Ovary (tissue), 9 donors: Measurements from ENCODE around the gene FAM171A2. TPM values are rescaled to one million over a fixed set of nuclear protein-coding genes. Genes with fewer than 3 reads are reported as not detected.

Experiments used
- DNase-seq, 5 donors: peaks; one replicate each; pipeline ENCODE4 v3.0.0-alpha.2; 2019 to 2020
- H3K27ac ChIP-seq, 2 donors: fragments of 200-600 bp; one replicate each; pipeline versions ENCODE4 v1.5.1 to v1.8.0; 2019 to 2022
- H3K27me3 ChIP-seq: fragments of 200-600 bp; one replicate; pipeline ENCODE4 v1.8.0; 2022
- H3K36me3 ChIP-seq: fragments of 200-600 bp; sonication (generic); one replicate; pipeline ENCODE4 v1.5.1; 2019
- H3K4me1 ChIP-seq: one replicate; pipeline ENCODE4 v1.8.1; 2013; ENCODE audit warnings: mild to moderate bottlenecking, moderate library complexity; ENCODE audit not compliant: insufficient read depth
- H3K4me3 ChIP-seq: fragments of 200-600 bp; sonication (generic); one replicate; pipeline ENCODE4 v1.5.1; 2017
- H3K9me3 ChIP-seq, 2 donors: fragments of 200-600 bp in 1 of 2; sonication (generic) in 1 of 2; one replicate each; pipeline versions ENCODE4 v1.5.1 to v1.8.1; 2013 to 2019; ENCODE audit warnings: mild to moderate bottlenecking in 1 of 2, moderate library complexity in 1 of 2
- EP300 ChIP-seq: sonication (generic); formaldehyde crosslinking; IDR thresholded peaks from one replicate; pipeline ENCODE4 v1.6.1; 2017; ENCODE audit warnings: antibody characterized with exemption
- POLR2A ChIP-seq: fragments of 450-650 bp; IDR thresholded peaks from one replicate; pipeline ENCODE4 v1.6.1; 2017; ENCODE audit warnings: antibody characterized with exemption, mild to moderate bottlenecking, moderate library complexity
- WGBS, 3 donors: extraction: QIAGEN DNeasy Blood & Tissue Kit in 1 of 3; methylation state at CpG; one replicate each; pipeline versions ENCODE4 v1.1.5 to v1.1.7; 2013 to 2017; 5-methylcytosine and 5-hydroxymethylcytosine counted together
- intact Hi-C, 4 donors: fragments of 100-400 bp; cut with DNase I; formaldehyde crosslinking; loops; one replicate each; pipeline versions ENCODE4 v1.11.0 to v1.15.1; 2022 to 2023
- polyA plus RNA-seq, 2 donors: library from polyadenylated mRNA; stranded (reverse); fragments of 200-250 nt in 1 of 2; fragments of 350-450 nt in 1 of 2; fragmentation: Illumina TruSeq in 1 of 2; extraction: RNeasy Lipid Tissue Mini Kit (QIAGEN cat#74804) in 1 of 2; gene quantifications; one replicate each; pipeline ENCODE4 v1.2.3, GENCODE V29; 2013 to 2014
- total RNA-seq, 7 donors: library from RNA; depleted of rRNA in 2 of 7; stranded (reverse); fragments of >200 nt in 2 of 7; fragmentation: NEBNext Ultra II Directional in 3 of 7; extraction: Animal tissue kit (Norgen Biotek cat#: 25700) in 3 of 7; gene quantifications; one replicate each; pipeline versions ENCODE4 v1.1.0 to v1.2.4, GENCODE V29; 2016 to 2023
- TF ChIP-seq, protein P1 (sequence below), 3 donors: fragments of 450-650 bp in 2 of 3; fragments of 200-600 bp in 1 of 3; IDR thresholded peaks; one replicate each; pipeline versions ENCODE4 v1.5.1 to v1.8.0; 2016 to 2022; ENCODE audit warnings: antibody characterized with exemption in 3 of 3, mild to moderate bottlenecking in 1 of 3
- donor health status: DM: no; HTN: no; CAD: no; lungs with moderate emphysema.
- donor health status: DM: no; HTN: no; CAD: no.
- donor health status: Bipolar disorder and iron deficiency.
- donor health status: DM: yes; HTN: yes; CAD: no.
- donor health status: DM: no; HTN: no; CAD: no.
- donor health status: DM: yes; HTN: yes; CAD: no.

Gene FAM171A2
- total and polyA plus RNA-seq, 9 donors = 0.17 to 23.7 (median 10.6) TPM

DNA sequence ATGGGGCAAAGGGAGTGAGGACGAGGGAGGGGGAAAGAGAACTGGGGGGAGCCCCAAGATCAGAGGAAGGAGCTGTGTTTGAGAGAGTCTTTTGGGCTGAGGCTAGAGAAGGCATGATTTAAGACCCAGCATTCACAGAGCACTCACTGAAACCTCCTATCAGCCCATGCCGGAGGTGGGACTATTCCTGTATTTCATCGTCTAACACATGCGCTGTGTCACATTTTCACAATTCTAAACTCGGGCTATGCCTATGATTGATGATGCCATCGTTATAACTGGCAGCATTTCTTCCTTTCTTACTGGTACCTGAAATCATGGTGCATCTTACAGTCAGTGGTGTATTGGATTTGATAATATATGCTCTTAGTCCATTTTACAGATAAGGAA, 3.5 kb downstream of the FAM171A2 start:
- intact Hi-C loops = no loop called here
- no peaks in the 10 kb centered on the region for H3K27me3 ChIP-seq
- TF ChIP-seq EP300 (no peak), POLR2A (no peak)
- TF ChIP-seq, protein P1, sequence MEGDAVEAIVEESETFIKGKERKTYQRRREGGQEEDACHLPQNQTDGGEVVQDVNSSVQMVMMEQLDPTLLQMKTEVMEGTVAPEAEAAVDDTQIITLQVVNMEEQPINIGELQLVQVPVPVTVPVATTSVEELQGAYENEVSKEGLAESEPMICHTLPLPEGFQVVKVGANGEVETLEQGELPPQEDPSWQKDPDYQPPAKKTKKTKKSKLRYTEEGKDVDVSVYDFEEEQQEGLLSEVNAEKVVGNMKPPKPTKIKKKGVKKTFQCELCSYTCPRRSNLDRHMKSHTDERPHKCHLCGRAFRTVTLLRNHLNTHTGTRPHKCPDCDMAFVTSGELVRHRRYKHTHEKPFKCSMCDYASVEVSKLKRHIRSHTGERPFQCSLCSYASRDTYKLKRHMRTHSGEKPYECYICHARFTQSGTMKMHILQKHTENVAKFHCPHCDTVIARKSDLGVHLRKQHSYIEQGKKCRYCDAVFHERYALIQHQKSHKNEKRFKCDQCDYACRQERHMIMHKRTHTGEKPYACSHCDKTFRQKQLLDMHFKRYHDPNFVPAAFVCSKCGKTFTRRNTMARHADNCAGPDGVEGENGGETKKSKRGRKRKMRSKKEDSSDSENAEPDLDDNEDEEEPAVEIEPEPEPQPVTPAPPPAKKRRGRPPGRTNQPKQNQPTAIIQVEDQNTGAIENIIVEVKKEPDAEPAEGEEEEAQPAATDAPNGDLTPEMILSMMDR (IDR thresholded peaks at IDR 0.05) = no peak
- DNase-seq = no peak
- no peak overlapping the region for H3K27ac ChIP-seq
- 55 to 60% (median 58%) methylated on average over 6 of the region's 6 CpGs for WGBS, 3 donors
- no peak overlapping the region for H3K4me3 ChIP-seq
- H3K4me1 ChIP-seq = peaks cover 7% of the 10 kb centered on the region
- no peaks in the 10 kb centered on the region for H3K36me3 ChIP-seq
- no peaks in the 10 kb centered on the region for H3K9me3 ChIP-seq

DNA sequence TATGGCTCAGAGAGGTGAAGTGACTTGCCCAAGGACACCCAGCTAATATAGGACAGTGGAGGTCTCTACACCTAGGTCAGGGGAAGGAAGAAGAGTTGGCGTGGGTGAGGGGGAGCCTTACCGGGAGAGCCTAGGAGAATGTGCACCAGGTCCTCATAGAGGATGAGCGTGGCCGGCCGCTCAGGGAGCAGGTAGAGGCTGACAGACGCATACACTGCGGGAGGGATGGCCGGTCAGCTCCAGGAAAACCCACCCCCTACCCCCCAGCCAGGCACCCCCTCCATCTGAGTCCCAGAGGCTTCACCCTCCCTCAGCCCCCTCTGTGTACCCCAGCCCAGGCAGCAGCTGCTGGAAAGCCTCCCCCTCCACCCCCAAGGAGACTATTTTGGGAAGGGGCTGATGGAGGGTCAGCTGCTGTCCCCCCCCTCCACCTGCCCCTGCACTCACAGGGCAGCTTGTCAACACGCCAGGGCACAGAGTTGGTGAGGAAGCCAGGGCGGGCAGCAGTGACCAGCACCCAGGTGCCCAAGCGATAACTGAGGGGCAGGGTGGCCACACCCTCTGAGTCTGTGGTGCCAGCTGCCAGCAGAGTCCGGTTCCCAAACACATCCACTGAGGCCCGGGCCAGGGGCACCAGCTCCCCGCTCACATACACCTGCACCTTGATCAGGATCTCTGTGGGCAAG, 4.1 kb downstream of the FAM171A2 start:
- no peak for TF ChIP-seq EP300
- no peak for TF ChIP-seq POLR2A
- TF ChIP-seq, protein P1 (IDR thresholded peaks at IDR 0.05) = no peak
- Histone ChIP-seq H3K27ac (no peak overlapping the region), H3K27me3 (no peaks in the 10 kb centered on the region), H3K4me3 (no peak overlapping the region), H3K36me3 (no peaks in the 10 kb centered on the region), H3K4me1 (peaks cover 7% of the 10 kb centered on the region), H3K9me3 (no peaks in the 10 kb centered on the region)
- peak in 1 of 5 donors; percentile 50 for DNase-seq
- 87 to 92% (median 90%) methylated on average over 14 of the region's 14 CpGs for WGBS, 3 donors
- intact Hi-C loops = loop anchor here in 1 of 4 donors (10.0 kb wide), 1 partner anchor 155 kb away; no protein-coding TSS in a partner anchor

DNA sequence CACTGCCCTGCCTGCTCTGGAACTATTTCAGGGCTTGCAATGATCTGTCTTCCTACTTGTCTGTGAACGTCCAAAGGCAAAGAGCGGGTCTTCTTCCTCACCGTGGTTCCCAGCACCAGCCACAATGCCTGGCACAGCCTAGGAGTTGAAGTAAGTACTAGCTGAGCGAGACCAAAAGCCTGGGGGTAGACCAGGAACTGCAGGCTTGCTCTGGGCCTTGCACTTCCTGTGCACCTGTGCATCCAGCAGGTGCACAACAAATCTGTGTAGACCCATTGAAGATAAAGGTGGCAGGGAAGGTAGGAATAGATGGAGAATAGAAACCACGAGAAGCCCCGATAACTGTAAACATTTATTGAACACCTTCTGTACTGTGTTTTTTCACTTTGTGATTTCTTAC, 4.6 kb downstream of the FAM171A2 start:
- Histone ChIP-seq H3K4me3 (no peak overlapping the region), H3K36me3 (no peaks in the 10 kb centered on the region), H3K27me3 (no peaks in the 10 kb centered on the region), H3K4me1 (peaks cover 7% of the 10 kb centered on the region), H3K9me3 (no peaks in the 10 kb centered on the region), H3K27ac (no peak overlapping the region)
- 74 to 79% (median 78%) methylated on average over 6 of the region's 6 CpGs for WGBS, 3 donors
- TF ChIP-seq, protein P1 (IDR thresholded peaks at IDR 0.05) = no peak
- TF ChIP-seq EP300 = no peak
- TF ChIP-seq POLR2A = no peak
- no peak for DNase-seq
- intact Hi-C loops = loop anchor here in 1 of 4 donors (10.0 kb wide), 1 partner anchor 154 kb away; no protein-coding TSS in a partner anchor

DNA sequence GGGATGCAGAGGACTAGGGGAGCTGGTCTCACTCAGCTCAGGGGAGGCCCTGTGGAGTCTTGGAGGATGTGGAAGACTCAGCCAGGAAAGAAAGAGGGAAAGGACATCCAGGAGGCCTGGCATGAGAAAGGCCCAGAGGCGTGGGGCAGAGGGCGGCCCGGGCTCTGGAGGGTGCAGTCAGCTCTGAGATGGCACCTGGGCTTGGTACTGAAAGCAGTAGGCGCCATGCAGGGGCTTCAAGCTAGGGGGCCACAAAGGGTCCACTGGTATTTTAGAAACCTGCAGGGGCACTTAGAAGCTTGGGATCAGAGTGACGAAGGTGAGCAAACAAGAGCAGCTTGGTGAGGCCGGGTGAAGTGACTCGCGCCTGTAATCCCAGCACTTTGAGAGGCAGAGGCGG, 5.6 kb downstream of the FAM171A2 start:
- no peak for TF ChIP-seq POLR2A
- TF ChIP-seq EP300 = no peak
- TF ChIP-seq, protein P1 (IDR thresholded peaks at IDR 0.05) = no peak
- H3K4me1 ChIP-seq = peaks cover 7% of the 10 kb centered on the region
- no peaks in the 10 kb centered on the region for H3K36me3 ChIP-seq
- intact Hi-C loops = loop anchor here in 1 of 4 donors (10.0 kb wide), 1 partner anchor 153 kb away; no protein-coding TSS in a partner anchor
- WGBS, 3 donors = 90 to 95% (median 94%) methylated on average over 9 of the region's 9 CpGs
- no peaks in the 10 kb centered on the region for H3K9me3 ChIP-seq
- no peak overlapping the region for H3K27ac ChIP-seq
- no peak for DNase-seq
- no peak overlapping the region for H3K4me3 ChIP-seq
- H3K27me3 ChIP-seq = no peaks in the 10 kb centered on the region
